Right lobe of liver (tissue), 4 donors: ENCODE results near the gene SNX8.

ENCODE experiments used
- POLR2A ChIP-seq: fragments of 450-650 bp; IDR thresholded peaks from one replicate; pipeline ENCODE4 v1.6.1; 2017; ENCODE audit warnings: antibody characterized with exemption, mild to moderate bottlenecking
- TF ChIP-seq, protein P1 (sequence below), 4 donors: fragments of 200-600 bp in 3 of 4; fragments of 450-650 bp in 1 of 4; IDR thresholded peaks; one replicate each; pipeline versions ENCODE4 v1.5.1 to v1.8.0; 2016 to 2022; ENCODE audit warnings: antibody characterized with exemption in 4 of 4, mild to moderate bottlenecking in 2 of 4
- donor health status: DM: no; HTN: no; CAD: no.
- donor health status: DM: no; HTN: no; CAD: no.
- donor health status: DM: no; HTN: yes; CAD: no.

DNA sequence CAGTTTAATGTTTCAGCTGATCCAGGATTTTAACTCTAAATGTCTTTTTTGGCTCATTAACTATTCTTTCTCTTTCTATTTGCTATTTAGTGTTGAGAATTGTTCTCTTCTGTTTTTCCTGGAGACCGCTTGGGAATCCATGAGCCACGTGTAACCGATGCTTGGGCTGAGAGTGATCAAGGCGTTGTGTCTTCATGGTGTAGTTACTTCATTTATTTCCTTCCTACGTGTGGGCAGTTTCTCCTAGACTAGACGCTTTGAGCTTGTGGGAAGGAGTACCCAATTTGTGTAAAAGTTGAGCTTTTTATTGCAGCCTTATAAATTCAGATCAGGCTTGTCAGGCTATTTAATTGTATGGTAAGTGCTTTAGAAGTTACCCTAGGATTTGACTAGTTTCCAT, 43.3 kb upstream of the SNX8 start:
- TF ChIP-seq, protein P1, sequence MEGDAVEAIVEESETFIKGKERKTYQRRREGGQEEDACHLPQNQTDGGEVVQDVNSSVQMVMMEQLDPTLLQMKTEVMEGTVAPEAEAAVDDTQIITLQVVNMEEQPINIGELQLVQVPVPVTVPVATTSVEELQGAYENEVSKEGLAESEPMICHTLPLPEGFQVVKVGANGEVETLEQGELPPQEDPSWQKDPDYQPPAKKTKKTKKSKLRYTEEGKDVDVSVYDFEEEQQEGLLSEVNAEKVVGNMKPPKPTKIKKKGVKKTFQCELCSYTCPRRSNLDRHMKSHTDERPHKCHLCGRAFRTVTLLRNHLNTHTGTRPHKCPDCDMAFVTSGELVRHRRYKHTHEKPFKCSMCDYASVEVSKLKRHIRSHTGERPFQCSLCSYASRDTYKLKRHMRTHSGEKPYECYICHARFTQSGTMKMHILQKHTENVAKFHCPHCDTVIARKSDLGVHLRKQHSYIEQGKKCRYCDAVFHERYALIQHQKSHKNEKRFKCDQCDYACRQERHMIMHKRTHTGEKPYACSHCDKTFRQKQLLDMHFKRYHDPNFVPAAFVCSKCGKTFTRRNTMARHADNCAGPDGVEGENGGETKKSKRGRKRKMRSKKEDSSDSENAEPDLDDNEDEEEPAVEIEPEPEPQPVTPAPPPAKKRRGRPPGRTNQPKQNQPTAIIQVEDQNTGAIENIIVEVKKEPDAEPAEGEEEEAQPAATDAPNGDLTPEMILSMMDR (IDR thresholded peaks at IDR 0.05), result no peak
- TF ChIP-seq POLR2A, result no peak
